A204.1 (cell line): ENCODE results near the gene SYP.

Source experiments
- FAIRE-seq: peaks from 2 replicates; lab custom pipeline; 2012; peaks lifted over from hg19 to GRCh38; lab: Jason Lieb, UNC

The SYP gene

GRCh38 chrX:49199906-49200771 lies at the start of gene SYP:
Gene SYP, minus strand, starts transcription at chrX:49200193. Its CDS starts 7 bp downstream, at chrX:49200186.
- FAIRE-seq: no peak

DNA sequence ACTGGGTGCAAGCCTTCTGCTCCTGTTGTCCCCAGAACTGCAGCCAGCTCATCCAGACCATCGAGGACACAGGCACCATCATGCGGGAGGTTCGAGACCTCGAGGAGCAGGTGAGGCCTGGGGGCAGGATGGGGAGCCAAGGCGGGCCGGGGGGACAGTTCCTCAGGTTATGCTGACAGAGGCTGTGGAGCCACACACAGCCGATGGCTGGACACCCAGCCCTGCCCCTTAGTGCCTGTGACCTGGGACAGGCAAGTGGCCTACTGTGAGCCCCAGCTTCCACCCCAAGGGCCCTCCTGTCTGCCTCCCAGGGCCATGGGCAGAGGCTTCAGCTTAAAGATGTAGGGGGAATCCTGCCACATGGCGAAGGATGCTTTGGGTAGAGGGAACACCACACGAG lies 49.6 kb upstream of the SYP start:
- FAIRE-seq: no peak

DNA sequence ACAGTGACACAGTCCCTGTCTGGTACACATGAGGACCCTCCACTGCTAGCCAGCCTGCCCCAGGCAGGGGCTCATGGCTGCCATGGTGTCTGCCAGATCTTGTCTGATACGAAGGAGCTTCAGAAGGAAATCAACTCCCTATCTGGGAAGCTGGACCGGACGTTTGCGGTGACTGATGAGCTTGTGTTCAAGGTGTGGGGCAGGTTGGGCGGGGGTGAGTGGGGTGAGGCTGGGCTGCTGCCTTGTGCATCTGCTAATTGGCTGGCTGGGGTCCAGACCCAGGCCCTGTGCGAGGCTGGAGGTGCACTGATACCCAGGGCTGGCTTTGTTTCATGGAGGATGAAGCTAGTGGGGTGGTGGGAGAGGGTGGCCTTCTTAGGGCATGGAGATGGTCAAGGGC lies 49.1 kb upstream of the SYP start:
- no peak for FAIRE-seq

DNA sequence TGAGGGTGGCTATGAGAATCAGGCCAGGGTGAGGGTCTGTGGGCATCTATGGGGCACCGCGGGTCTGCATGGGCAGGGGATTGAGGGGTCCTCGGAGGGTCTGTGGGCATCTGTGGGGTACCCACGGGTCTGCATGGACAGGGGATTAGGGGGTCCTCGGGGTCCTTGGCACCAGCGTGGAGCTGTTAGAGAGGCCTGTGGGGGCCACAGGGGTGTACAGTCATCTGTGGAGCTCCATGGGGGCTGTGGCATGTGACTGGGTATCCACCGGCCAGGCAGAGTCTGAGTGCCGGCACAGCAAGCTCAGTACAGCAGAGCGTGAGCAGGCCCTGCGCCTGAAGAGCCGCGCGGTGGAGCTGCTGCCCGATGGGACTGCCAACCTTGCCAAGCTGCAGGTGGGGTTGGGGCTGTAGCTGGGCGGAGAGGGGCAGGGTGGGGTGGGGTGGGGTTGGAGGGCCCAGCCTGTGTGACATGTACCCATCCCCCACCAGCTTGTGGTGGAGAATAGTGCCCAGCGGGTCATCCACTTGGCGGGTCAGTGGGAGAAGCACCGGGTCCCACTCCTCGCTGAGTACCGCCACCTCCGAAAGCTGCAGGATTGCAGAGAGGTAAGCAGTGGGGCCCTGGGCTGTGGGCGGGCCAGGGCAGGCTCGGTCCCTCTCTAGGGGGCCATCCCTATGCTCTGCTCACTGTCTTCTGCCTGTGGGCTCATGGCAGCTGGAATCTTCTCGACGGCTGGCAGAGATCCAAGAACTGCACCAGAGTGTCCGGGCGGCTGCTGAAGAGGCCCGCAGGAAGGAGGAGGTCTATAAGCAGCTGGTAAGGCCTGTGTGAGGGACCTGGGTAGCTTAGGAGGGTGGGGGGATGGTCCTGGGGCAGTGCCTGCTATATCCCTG lies 48.2 kb upstream of the SYP start:
- no peak for FAIRE-seq

GRCh38 chrX:49247346-49247745 lies 47.4 kb upstream of the SYP start:
- FAIRE-seq: no peak

DNA sequence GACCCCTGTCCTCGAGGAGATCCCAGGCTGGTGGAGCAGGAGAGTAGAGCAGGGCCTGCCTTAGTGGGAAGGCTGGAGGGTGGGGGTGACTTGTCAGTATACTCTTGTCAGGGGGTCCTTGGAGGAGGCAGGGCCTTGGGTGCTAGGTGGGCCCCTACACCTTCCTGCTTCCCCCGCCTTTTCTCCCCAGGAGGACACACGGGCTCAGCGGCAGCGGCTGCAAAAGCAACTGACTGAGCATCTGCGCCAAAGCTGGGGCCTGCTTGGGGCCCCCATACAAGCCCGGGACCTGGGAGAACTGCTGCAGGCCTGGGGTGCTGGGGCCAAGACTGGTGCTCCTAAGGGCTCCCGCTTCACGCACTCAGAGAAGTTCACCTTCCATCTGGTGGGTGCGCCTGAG lies 46.5 kb upstream of the SYP start:
- no peak for FAIRE-seq

DNA sequence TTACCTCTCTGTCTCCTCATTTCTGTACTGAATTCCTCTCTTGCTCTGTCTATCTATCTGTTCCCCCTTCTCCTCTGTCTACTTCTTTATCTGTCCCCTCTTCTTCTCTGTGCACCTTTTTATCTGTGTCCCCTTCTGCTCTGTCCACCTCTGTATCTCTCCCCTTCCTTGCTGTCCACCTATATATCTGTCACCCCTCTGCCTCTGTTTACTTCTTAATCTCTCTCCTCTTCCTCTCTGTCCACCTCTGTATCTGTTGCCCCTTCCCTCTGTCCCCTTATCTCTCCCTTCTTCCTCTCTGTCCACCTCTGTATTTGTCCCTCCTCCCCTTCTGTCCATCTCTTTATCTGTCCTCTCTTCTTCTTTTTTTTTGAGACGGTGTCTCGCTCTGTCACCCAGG lies 44.2 kb upstream of the SYP start:
- no peak for FAIRE-seq

- FAIRE-seq: no peak
Observed at GRCh38 chrX:49243166-49243565, 43.2 kb upstream of the SYP start.

DNA sequence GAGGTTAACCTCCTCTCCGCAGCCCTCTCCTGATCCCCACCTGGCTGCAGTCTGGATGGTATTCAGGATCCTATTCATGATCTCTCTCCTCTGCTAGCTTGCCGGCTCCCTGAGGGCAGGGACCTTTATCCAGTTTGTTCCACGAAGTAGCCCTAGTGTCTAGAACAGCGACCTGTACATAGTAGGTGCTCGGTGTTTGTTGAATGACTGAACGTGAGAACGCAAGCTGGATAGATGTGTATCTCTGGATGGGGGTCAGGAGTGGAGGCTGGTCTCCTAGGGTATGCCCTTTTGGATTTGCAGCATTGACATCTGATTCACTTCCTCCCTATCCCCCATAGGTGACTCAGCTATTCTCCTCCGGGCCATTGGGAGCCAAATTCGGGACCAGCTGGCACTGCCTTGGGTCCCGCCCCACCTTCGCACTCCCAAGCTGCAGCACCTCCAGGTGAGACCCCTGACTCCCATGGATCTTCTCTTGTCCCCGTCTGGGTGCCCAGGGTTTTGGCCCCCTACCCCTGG lies 42.6 kb upstream of the SYP start:
- no peak for FAIRE-seq

DNA sequence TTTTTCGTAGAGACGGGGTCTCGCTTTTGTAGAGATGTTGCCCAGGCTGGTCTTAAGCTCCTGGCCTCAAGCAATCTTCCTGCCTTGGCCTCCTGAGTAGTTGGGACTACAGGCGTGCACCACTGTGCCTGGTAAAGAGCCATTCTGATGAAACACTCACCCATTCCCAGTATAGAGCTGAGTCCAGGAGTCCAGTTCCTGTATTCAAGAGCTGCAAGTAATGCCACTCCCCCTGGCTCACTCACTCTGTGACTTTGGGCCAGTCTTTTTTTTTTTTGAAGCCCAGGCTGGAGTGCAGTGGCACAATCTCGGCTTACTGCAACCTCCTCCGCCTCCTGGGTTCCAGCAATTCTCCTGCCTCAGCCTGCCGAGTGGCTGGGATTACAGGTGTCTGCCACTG lies 38.7 kb upstream of the SYP start:
- no peak for FAIRE-seq

GRCh38 chrX:49237060-49237459 lies 37.1 kb upstream of the SYP start:
- FAIRE-seq: no peak

DNA sequence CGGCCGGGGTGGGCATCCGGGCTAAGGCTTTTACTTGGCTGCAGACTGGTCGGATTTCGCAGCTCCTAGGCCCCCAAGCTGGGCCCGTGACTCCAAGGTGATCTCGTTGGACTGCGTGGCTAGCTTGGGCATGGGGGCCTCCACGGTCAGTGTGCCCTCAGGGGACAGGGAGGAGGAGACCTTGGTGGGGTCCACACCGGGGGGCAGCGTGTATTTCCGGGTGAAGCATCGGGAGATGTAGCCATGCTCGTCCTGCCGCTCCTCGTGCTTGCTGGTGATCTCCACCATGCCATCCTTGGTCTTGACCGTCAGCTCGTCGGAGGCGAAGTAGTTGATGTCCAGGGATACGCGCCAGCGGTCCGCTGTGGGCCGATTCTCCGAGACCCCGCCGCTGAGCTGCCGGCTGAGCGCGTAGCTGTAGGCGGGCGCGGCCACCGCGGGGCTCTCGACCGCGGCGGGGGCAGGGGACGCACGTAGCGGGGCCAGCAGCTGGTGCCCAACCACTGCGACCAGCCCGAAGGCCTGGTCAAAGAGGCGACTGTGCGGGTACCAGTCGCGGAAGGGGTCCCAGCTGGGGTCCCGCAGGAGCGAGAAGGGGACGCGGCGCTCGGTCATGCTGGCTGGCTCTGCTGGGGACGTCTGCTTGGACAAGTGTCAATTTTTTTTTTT lies 34.0 kb upstream of the SYP start:
- no peak for FAIRE-seq

DNA sequence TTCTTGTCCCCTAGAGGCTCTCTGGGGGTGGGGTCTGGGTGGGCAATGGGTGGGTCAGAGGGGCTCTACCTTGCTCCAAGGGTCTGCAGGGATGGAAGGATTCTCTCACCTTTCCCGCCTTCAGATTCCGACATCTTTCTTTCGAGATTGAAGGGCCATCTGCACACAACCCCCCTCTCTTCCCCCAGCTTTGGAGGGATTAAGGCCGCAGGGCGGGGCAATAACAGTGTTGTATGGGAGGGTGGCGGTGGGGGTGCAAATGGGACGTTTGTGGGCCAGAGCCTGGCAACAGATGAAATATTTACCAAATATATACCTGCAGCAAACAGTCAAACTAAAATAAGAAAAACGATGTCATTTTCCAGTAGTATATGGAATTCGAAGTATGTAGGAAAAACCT lies 33.2 kb upstream of the SYP start, which contains the start of gene CACNA1F:
Gene CACNA1F (minus strand): TSS at position 165 of the 400 bp plus-strand sequence. CDS start 31 bp downstream, at position 134.
- no peak for FAIRE-seq

- no peak for FAIRE-seq
Observed at GRCh38 chrX:49232525-49232924, 32.5 kb upstream of the SYP start.

GRCh38 chrX:49231333-49232000 lies 31.5 kb upstream of the SYP start:
- FAIRE-seq: no peak

DNA sequence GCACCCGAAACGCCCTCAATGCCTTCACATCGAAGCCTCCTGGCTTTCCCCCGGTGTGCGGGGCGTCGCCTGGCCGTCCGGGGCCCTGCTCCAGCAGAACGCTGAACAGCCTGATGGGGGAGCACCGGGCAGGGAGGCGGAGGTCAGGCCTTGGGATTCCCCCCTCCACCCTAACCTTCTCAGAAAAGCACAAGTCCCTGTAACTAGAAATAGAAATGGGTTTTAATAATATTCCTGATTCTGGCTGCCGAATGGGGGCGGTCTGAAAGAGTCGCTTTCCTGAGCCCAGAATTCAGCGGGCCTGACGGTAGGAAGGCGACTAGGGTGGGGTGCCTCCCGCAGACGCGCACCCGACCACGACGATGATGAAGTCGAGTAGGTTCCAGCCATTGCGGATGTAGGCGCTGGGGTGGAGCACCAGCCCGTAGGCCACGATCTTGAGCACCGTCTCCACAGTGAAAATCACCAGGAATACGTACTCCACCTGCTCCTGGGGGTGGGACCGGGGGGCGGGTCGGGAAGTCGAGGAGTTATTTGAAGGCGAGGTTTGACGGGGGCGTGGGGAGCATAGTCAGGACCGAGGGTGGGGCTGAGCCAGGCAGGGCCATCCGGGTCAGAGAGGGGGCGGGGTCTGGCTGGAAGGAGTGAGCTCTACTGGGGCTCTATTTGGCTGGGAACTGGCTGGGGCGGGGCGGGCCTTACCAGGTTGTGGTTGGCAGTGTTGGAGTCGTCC lies 30.7 kb upstream of the SYP start:
- no peak for FAIRE-seq

DNA sequence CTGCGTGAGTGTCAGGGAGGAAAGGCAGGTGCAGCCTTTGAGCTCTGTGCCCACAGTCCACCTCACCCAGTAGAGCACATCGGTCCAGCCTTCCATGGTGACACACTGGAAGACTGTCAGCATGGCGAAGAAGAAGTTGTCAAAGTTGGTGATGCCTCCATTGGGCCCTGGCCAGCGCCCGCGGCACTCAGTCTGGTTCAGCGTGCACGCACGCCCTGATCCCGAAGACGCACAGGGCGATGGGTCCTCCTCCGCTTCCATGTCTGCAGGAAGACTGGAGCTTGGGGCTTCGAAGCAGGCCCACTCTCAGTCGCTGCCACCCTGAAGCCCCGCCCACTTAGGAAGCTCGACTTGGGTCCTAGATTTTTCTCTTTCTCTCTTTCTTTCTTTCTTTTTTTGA lies 28.2 kb upstream of the SYP start:
- FAIRE-seq: no peak

- FAIRE-seq: no peak
Observed at GRCh38 chrX:49227726-49228125, 27.7 kb upstream of the SYP start.

DNA sequence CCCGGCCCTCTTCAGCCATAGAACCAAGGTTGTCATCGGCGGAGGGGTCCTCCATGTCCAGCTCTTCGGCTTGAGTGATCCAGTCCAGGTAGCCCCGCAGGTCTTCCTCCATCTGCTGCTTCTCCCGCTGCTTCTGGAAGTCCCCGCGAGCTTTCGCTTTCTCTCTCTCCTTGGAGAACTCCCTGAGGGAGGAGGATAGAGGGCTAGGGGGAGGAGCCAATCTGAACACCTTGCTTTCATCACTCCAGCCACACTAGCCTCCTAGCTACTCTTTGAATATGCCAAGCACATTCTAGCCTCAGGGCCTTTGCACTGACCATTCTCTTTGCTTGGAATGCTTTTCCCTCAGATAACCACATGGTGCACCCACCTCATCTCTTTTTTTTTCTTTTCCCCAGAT lies 27.0 kb upstream of the SYP start:
- no peak for FAIRE-seq

DNA sequence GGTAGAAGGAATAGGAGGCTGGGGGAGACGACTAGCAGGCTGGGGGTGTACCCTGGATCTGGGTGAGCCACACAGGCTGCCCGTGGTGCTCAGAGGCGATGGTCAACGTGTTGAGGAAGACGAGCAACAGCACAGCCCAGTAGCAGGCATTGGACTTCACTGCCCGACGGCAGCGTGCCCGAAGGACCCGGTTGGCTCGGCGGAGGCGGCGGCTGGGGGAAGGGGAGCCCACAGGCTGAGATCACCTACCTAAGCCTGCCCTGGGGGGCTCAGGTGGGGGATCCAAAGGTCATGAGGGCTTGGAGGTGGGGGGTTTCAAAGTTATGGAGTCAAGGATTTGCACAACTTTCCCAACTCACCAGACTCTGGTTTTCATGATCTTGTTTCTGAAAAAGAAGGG lies 25.9 kb upstream of the SYP start:
- no peak for FAIRE-seq

DNA sequence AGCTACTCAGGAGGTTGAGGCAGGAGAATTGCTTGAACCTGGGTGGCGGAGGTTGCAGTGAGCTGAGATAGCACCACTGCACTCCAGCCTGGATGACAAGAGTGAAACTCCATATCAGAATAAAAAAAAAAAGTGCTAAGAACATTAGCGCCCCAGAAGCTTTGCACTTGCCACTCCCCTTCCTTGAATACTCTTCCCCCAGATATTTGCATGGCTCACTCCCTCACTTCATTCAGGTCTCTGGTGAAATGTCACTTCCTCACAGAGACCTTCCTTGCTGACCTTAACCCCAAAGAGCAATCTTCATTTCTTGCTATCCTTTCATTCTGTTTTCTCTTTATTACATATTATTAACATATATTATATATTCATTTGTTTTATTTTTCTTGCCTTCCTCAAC lies 21.9 kb upstream of the SYP start:
- FAIRE-seq: no peak
